HG02981 (cell line): ENCODE data around the gene ZDHHC3.

Source experiments
- ATAC-seq: cut with Tn5 transposase; IDR thresholded peaks from one replicate; pipeline ENCODE4 v1.9.1; 2021; ENCODE audit warnings: mild to moderate bottlenecking, moderate library complexity; ENCODE audit not compliant: unreplicated experiment

Gene ZDHHC3

DNA sequence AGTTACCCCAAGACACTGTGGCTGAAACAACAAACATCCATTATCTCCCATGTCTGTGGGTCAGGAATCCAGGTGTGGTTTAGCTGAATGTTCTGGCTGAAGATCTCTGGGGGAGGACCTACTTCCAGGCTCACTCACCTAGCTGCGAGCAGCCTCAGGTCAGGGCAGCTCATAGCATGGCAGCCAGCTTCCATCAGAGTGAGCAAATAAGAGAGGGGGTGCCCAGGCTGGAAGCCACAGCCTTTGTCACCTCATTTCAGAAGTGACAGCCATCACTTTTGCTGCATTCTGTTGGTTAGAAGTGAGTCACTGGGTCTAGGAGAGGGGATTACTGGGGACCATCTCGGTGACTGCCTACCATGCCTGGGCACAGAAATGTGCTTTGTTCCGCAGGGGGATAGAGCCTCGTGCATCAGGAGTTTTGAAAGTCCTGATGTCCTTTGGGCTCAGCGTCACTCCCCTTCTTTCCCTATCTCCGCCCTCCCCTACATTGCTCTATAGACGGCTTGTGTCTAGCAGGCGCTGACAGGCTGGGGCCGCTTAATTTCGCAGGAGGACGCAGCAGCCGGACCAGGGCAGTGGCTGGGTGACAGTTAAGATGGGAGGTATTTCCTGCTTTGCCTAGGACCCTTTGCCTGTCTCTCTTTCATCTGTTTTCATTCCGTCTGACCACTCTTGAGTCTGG is 76.1 kb downstream of the ZDHHC3 start:
- ATAC-seq = no peak

DNA sequence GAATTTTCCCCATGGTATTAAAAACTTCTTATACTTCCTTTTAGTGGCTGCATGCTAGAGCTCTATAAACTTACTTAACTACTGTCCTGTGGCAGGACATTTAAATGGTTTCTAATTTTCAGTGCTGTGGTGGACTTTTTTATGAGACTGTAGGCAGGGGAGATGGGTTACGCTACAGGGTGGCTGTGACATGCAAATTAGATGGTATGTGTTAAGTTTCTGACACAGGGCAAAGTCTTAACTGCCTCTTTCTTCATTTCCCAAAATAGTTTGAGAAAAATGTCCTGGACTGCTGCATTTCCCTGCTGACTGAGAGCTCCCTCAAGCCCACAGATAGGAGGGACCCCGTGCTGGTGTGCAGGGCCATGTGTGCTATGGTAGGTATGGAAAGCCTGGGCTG is 79.5 kb downstream of the ZDHHC3 start:
- no peak for ATAC-seq

DNA sequence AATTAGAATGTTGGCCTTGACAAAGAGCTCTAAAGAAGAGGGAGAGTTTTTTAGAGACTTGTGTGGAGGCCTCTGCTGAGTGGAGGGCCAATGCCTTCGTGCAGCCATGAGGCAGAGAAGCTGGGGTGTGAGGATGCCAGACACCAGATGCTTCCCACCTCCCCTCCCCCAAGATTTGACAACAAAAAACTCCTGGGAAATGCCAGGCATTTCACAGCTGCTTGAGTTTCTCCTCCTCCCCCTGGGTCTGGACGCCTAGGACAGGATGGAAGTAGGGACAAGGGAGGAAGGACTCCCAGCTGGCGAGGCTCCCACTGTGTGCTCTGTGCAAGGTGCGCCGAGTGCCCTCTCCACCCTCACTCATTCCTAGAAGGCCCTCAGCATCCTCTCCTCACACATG is 81.5 kb downstream of the ZDHHC3 start:
- no peak for ATAC-seq

DNA sequence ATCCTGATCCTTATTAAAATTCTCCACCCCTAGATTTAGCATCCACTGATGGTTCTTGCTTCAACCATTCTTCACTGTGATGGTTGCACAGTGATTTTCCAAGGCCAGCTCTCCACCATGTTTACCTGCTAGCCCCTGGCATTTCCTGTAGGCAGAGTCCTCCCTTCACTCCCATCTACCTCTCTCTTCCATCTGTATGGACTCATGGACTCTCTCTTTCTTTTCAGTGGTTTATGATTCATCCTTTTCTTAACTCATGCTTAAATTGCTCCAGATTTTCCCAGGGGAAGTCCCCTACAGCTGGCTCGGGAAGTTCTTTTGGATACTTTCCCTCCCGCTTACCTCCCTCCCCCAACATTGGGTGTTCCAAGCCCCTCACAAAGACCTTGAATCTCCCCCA is 82.9 kb downstream of the ZDHHC3 start:
- ATAC-seq = no peak

DNA sequence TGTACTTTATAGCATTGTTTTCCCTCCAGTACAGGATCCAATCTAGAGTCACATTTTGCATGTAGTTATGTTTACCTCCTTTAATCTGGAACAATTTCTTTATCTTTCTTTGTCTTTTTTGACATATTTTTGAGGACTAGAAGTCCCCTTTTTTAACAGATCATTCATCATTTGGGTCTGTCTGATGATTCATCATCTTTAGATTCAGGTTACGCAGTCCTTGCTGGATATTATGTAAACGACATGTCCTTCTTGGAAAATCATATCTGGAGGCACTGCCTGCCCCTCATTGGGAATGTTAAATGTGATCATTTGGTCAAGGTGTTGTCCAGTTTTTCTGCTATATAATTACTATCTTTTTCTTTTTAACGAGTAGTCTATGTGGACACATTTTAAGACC is 83.3 kb downstream of the ZDHHC3 start:
- no peak for ATAC-seq

DNA sequence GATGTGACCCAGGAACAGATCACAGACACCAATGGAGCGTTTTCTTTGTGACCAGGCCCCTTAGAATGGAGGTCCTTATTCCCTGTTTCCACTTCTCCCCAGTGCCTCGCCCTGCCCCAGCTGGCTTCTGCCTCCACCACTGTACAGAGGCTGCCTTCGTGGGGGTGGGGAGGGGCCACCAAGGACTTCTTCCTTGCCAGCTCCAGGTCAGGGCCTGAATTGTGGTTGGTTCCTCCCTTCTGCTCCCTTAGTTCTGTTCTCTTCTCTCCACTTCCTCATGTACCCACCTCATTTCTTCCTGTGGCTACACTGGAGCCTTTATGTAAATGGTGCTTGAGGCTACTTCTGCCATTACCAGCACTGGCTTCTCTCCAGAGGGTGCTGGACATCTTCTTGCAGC is 85.1 kb downstream of the ZDHHC3 start:
- ATAC-seq = no peak

DNA sequence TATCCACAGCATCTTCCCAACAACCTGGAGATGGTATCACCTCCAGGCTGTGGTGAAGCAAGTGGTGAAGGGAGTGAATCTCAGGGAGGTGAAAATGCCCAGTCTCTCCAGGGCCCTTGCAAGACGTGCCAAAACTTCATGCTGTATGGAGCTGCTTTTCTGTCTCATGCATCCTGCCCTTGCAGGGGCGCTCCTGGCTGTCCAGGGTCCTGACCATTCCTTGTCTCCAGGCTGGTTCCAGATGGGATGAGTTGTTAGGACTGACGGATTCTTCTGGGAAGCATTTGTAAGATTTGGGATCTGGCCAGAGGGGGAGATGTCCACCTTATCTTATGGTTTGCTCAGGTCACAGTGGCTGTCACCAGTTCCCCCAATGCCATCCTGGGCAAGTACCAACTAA is 85.7 kb downstream of the ZDHHC3 start:
- no peak for ATAC-seq

DNA sequence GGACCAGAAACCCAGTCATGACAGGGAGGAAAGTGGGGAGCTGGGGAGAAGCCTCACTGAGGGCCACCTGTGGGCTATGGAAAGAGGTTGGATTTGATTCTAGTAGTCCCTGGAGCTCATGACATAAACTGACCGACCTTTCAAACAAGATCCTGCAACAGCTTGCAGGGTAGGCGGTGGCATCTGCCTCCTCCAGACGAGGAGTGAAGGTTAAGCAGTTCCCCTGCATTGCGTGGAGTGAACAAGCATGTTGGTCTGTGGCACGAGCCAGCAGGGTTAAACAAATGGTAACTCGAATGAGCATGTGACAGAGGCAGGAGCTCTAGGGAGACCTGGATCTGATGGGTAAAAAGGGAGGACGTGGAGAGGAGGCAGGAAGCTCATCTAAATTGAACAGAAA is 88.9 kb downstream of the ZDHHC3 start:
- ATAC-seq = no peak

DNA sequence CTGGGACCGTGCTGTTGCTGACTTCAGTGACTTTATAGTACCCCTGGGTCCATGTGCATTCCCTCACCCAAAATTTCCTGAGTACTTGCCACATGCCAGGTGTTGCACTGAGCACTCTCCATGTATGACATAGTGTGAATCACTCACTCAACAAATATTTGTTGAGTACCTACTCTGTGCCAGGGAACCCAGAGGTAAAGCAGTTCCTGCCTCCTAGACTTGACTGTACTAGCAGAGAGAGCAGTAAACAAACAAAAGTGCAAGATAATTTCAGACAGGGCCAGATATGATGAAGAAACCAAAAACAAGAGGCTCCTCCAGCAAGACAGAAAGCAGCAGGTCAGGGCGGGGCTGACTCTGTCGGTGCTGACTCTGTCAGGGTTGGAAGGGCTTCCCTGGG is 89.4 kb downstream of the ZDHHC3 start:
- no peak for ATAC-seq

DNA sequence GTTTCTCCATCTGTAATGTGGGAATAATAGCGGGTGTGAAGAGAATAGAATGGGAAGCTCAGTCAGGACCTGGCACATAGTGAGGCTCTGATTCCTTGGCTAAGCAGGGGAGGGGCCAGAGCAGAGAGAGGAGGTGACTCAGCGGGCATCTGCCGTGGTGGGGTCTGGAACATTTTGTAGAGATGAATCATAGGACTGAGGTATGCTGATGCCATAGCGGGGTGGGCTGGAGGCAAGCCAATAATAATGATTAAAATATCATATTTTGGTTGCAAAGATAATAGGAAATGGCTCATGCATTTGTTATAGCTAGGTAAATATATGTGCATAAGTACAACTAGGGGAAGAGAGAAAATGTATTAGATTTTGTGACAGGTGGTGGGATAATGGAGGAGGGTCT is 90.4 kb downstream of the ZDHHC3 start:
- ATAC-seq = no peak

DNA sequence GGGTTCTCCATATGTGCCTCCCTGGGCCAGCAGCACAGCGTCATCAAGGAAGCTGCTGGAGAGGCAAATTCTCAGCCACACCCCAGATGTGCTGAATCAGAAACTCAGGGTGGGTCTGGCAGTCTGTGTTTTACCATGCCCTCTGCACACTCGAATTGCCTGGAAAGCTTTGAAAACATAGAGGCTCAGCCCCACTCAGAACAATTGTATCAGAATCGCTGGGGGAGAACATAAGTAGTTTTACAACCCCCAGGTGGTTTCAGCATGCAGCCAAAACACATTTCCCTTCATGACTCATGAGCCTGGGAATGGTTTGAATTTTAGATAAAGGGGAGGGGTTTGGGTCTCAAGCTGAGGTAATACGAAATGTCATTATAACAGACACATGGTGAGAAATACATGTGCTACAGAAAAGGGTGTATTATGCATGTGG is 92.0 kb downstream of the ZDHHC3 start:
- ATAC-seq = no peak

DNA sequence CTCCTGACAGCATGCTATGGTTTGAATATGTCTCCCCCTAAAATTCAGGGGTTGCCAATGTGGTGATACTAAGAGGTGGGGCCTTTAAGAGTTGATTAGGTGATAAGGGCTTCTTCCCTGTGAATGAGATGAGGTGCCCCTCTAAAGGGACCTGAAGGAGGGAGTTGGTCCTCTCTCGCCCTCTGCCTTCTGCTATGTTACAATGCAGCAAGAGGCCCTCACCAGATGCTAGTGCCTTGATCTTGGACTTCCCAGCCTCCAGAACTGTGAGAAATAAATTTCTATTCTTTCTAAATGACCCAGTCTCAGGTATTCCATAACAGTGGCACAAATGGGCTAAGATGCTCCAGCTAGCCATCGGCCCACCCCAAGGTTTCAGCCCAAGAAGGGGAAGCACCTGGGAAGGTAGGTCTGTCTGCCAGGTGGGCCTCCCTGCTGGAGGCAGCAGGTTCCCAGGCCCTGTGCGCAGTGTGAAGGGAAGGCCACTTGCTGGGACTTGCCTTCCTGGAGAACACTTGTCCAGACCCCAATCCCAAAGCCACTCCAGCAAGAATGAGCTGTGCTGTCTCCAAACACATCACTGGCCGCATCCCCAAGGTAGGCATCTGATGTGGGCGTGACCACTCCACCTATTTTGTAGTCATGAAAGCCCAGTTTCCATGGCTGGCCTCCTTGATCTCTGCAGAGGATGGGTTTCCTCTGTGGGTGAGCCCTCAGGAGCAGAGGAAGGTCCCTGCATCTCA is 92.6 kb downstream of the ZDHHC3 start:
- no peak for ATAC-seq

DNA sequence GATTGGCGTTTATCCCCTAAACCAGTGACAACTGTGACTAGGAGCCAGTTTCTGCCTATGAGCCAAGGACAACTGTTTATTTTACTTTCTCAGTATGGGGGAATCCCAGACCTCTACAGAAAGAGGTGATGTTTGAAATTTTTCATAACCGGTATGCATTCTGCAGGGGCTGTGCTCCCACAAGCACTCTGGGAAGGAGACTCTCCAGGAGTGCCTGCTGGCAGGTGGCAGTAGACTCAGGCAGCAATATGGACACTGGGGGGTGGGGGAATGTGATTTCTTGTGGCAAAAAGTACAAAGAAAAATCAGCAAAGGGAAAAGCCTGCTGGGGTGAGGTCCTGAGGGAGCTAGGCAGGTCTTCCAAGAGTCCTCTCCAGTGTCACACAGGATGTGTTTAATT is 95.7 kb downstream of the ZDHHC3 start:
- ATAC-seq = no peak

DNA sequence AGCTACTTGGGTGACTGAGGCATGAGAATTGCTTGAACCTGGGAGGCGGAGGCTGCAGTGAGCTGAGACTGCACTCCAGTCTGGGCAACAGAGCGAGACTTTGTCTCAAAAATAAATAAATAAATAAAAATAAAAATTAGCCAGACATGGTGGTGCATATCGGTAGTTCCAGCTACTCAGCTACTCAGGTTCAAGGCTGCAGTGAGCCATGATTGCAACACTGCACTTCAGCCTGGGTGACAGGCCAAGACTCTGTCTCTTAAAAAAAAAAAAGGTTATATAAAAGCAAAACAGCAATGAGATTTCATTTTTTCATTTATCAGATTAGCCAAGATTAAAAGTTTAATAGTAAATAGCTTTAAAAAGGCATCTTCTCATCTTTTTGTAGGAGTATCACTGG is 98.6 kb downstream of the ZDHHC3 start:
- ATAC-seq = no peak

DNA sequence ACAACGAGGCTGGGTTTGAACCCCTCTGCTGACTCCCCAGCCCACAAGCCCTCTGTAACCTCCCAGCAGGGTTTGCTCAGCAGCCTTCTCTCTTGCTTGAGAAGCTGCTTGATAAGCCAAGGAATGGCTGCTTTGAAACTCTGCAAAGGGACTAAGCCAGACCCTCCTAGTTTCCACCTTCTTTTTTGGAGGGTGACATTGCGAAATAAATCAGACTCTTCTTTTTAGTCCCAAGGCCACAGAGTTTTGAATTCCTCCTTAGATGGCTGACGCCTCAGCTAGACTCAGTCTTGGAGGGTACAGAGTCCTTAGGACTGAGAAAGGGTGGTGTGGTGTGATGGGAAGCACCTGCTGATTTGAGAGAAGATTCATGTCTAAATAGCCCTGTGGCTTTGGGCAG is 100.4 kb downstream of the ZDHHC3 start:
- ATAC-seq = no peak
